Caco-2 (cell line): ENCODE data around the gene SORL1. TPM values are rescaled to one million over a fixed set of nuclear protein-coding genes. Genes with fewer than 3 reads are reported as not detected.

ENCODE experiments used
- BruUV-seq: library from RNA; stranded (reverse); fragments of 400-500 nt; replicated peaks from 2 replicates; lab custom pipeline; 2021; lab: Mats Ljungman, UMichigan
- CTCF ChIA-PET: fragments of 300-600 bp; sonication (Branson Sonifier 250); formaldehyde crosslinking; loops from one replicate; lab custom pipeline; 2022; ENCODE audit warnings: antibody characterized with exemption; lab: Charles Lee
- POLR2A ChIA-PET: fragments of 300-600 bp; sonication (Branson Sonifier 250); formaldehyde crosslinking; loops from one replicate; lab custom pipeline; 2022; ENCODE audit warnings: antibody characterized with exemption; lab: Charles Lee
- DNase-seq, 2 experiments: peaks; one replicate each; pipeline versions ENCODE4 v3.0.0 to v3.0.0-alpha.2; 2020 to 2022
- H3K27me3 ChIP-seq: replicated peaks from 2 replicates; pipeline ENCODE4 v1.6.0; 2011; ENCODE audit warnings: low read length; ENCODE audit not compliant: control insufficient read depth, insufficient read depth
- H3K36me3 ChIP-seq: 2 replicates; pipeline ENCODE4 v1.5.1; 2011; ENCODE audit warnings: low read length; ENCODE audit not compliant: control insufficient read depth, insufficient read depth
- H3K4me1 ChIP-seq: fragments of 250-450 bp; sonication (Bioruptor Pico); 2 replicates; pipeline ENCODE4 v1.5.1; 2020; ENCODE audit warnings: mild to moderate bottlenecking
- H3K4me3 ChIP-seq: 2 replicates; pipeline ENCODE4 v1.5.1; 2011; ENCODE audit warnings: low read depth, mild to moderate bottlenecking, control low read depth, low read length
- H3K9me3 ChIP-seq: fragments of 250-450 bp; sonication (Bioruptor Pico); 2 replicates; pipeline ENCODE4 v1.5.1; 2020; ENCODE audit warnings: mild to moderate bottlenecking, moderate library complexity
- H3K27ac Mint-ChIP-seq: one replicate; pipeline ENCODE4 v1.8.0; 2022; ENCODE audit warnings: mixed read lengths; ENCODE audit not compliant: unreplicated experiment
- H3K27me3 Mint-ChIP-seq: one replicate; pipeline ENCODE4 v1.8.0; 2022; ENCODE audit warnings: mixed read lengths; ENCODE audit not compliant: insufficient read depth, unreplicated experiment
- H3K36me3 Mint-ChIP-seq: one replicate; pipeline ENCODE4 v1.8.0; 2022; ENCODE audit warnings: mild to moderate bottlenecking, mixed read lengths; ENCODE audit not compliant: insufficient read depth, unreplicated experiment
- H3K4me1 Mint-ChIP-seq: one replicate; pipeline ENCODE4 v1.8.0; 2022; ENCODE audit warnings: low read depth, mixed read lengths; ENCODE audit not compliant: unreplicated experiment
- H3K4me3 Mint-ChIP-seq: one replicate; pipeline ENCODE4 v1.8.0; 2022; ENCODE audit warnings: mild to moderate bottlenecking, moderate library complexity, mixed read lengths; ENCODE audit not compliant: unreplicated experiment
- H3K9me3 Mint-ChIP-seq: one replicate; pipeline ENCODE4 v1.8.0; 2022; ENCODE audit warnings: mixed read lengths; ENCODE audit not compliant: unreplicated experiment
- intact Hi-C: fragments of 100-400 bp; cut with micrococcal nuclease; formaldehyde crosslinking; loops from one replicate; pipeline ENCODE4 v1.10.0; 2022; ENCODE audit not compliant: unreplicated experiment
- total RNA-seq: library from RNA; stranded (reverse); gene quantifications from 2 replicates; pipeline ENCODE4 v1.2.3, GENCODE V29; 2022
- TF ChIP-seq, protein P1 (sequence below), 2 experiments: fragments of 200-600 bp in 1 of 2; IDR thresholded peaks; 1 replicate in 1 of 2; 2 replicates in 1 of 2; pipeline versions ENCODE4 v1.5.1 to v1.8.0; 2011 to 2022; ENCODE audit warnings: antibody characterized with exemption in 1 of 2, control low read depth in 1 of 2, inconsistent platforms in 1 of 2, low read depth in 1 of 2, low read length in 1 of 2, mild to moderate bottlenecking in 1 of 2, moderate library complexity in 1 of 2; ENCODE audit not compliant: insufficient read depth in 1 of 2, severe bottlenecking in 1 of 2, unreplicated experiment in 1 of 2

Gene SORL1
- total RNA-seq, 1 experiment from 2014 or later = 26.3 TPM

- intact Hi-C loops = no loop called here
- H3K36me3 Mint-ChIP-seq = peaks cover 4% of the 10 kb centered on the region
- no peak overlapping the region for H3K27ac Mint-ChIP-seq
- TF ChIP-seq, protein P1, sequence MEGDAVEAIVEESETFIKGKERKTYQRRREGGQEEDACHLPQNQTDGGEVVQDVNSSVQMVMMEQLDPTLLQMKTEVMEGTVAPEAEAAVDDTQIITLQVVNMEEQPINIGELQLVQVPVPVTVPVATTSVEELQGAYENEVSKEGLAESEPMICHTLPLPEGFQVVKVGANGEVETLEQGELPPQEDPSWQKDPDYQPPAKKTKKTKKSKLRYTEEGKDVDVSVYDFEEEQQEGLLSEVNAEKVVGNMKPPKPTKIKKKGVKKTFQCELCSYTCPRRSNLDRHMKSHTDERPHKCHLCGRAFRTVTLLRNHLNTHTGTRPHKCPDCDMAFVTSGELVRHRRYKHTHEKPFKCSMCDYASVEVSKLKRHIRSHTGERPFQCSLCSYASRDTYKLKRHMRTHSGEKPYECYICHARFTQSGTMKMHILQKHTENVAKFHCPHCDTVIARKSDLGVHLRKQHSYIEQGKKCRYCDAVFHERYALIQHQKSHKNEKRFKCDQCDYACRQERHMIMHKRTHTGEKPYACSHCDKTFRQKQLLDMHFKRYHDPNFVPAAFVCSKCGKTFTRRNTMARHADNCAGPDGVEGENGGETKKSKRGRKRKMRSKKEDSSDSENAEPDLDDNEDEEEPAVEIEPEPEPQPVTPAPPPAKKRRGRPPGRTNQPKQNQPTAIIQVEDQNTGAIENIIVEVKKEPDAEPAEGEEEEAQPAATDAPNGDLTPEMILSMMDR (IDR thresholded peaks at IDR 0.05; ENCODE audit: insufficient read depth in 1 of 2, low read depth in 1 of 2, low read length in 1 of 2, severe bottlenecking in 1 of 2, unreplicated experiment in 1 of 2) = no peak
- H3K9me3 Mint-ChIP-seq = peaks cover 10% of the 10 kb centered on the region
- Histone ChIP-seq H3K27me3 (no peaks in the 10 kb centered on the region), H3K4me1 (no peaks in the 10 kb centered on the region), H3K4me3 (no peak overlapping the region), H3K36me3 (no peaks in the 10 kb centered on the region), H3K9me3 (no peaks in the 10 kb centered on the region)
- DNase-seq = no peak
- no TSS peak for BruUV-seq
- ChIA-PET CTCF (no interaction called here), POLR2A (interaction anchor here (0.5 kb wide), 1 partner anchor 205 kb away, joined by 3 read pairs; the partner anchor contains the start of gene SC5D)
- no peaks in the 10 kb centered on the region for H3K27me3 Mint-ChIP-seq
- H3K4me1 Mint-ChIP-seq = no peaks in the 10 kb centered on the region
- H3K4me3 Mint-ChIP-seq = no peak overlapping the region
These were observed 45.3 kb downstream of the SORL1 start for GRCh38 chr11:121497176-121497998.

GRCh38 chr11:121499405-121499804 lies 47.3 kb downstream of the SORL1 start:
- Histone ChIP-seq H3K4me1 (no peaks in the 10 kb centered on the region), H3K36me3 (no peaks in the 10 kb centered on the region), H3K9me3 (no peaks in the 10 kb centered on the region), H3K27me3 (no peaks in the 10 kb centered on the region), H3K4me3 (no peak overlapping the region)
- Mint-ChIP-seq H3K4me3 (no peak overlapping the region), H3K27ac (no peak overlapping the region), H3K4me1 (no peaks in the 10 kb centered on the region), H3K9me3 (peaks cover 10% of the 10 kb centered on the region), H3K27me3 (no peaks in the 10 kb centered on the region), H3K36me3 (peaks cover 4% of the 10 kb centered on the region)
- TF ChIP-seq, protein P1 (IDR thresholded peaks at IDR 0.05; ENCODE audit: insufficient read depth in 1 of 2, low read depth in 1 of 2, low read length in 1 of 2, severe bottlenecking in 1 of 2, unreplicated experiment in 1 of 2) = no peak
- ChIA-PET CTCF (no interaction called here), POLR2A (no interaction called here)
- intact Hi-C loops = no loop called here
- DNase-seq = no peak
- no TSS peak for BruUV-seq

GRCh38 chr11:121500275-121500674 lies 48.2 kb downstream of the SORL1 start:
- POLR2A ChIA-PET = no interaction called here
- peaks cover 4% of the 10 kb centered on the region for H3K36me3 Mint-ChIP-seq
- Histone ChIP-seq H3K9me3 (no peaks in the 10 kb centered on the region), H3K27me3 (no peaks in the 10 kb centered on the region), H3K4me3 (no peak overlapping the region), H3K36me3 (no peaks in the 10 kb centered on the region), H3K4me1 (no peaks in the 10 kb centered on the region)
- H3K9me3 Mint-ChIP-seq = peaks cover 17% of the 10 kb centered on the region
- H3K27ac Mint-ChIP-seq = no peak overlapping the region
- TF ChIP-seq, protein P1 (IDR thresholded peaks at IDR 0.05; ENCODE audit: insufficient read depth in 1 of 2, low read depth in 1 of 2, low read length in 1 of 2, severe bottlenecking in 1 of 2, unreplicated experiment in 1 of 2) = no peak
- CTCF ChIA-PET = no interaction called here
- no peaks in the 10 kb centered on the region for H3K4me1 Mint-ChIP-seq
- intact Hi-C loops = no loop called here
- DNase-seq = no peak
- no peaks in the 10 kb centered on the region for H3K27me3 Mint-ChIP-seq
- no peak overlapping the region for H3K4me3 Mint-ChIP-seq
- no TSS peak for BruUV-seq
